GM18498 (cell line): ENCODE measurements around the gene PIGV.
"Not testable (repeated sequence)": the region's sequence is repeated elsewhere in the genome, so short reads cannot be mapped to it uniquely, and the experiment has no call there.

Source experiments
- ATAC-seq: cut with Tn5 transposase; IDR thresholded peaks from one replicate; pipeline ENCODE4 v1.9.1; 2021; ENCODE audit warnings: mild to moderate bottlenecking, moderate library complexity; ENCODE audit not compliant: unreplicated experiment

Gene PIGV

GRCh38 chr1:26791148-26791547 is 3.4 kb downstream of the PIGV start:
- ATAC-seq: no peak

GRCh38 chr1:26791626-26792025 is 3.9 kb downstream of the PIGV start:
- no peak for ATAC-seq

- ATAC-seq: no peak
These were observed 5.2 kb downstream of the PIGV start for GRCh38 chr1:26792924-26793323.

GRCh38 chr1:26794391-26794790 is 6.6 kb downstream of the PIGV start:
- no peak for ATAC-seq

GRCh38 chr1:26797627-26798026 is 9.9 kb downstream of the PIGV start:
- ATAC-seq: no peak

GRCh38 chr1:26799479-26800142 is 11.9 kb downstream of the PIGV start:
- no peak for ATAC-seq

- ATAC-seq: not testable (repeated sequence)
These were observed 16.2 kb downstream of the PIGV start for GRCh38 chr1:26803932-26804331.

GRCh38 chr1:26810105-26810504 is 22.4 kb downstream of the PIGV start:
- not testable (repeated sequence) for ATAC-seq

- ATAC-seq: no peak
These were observed 23.3 kb downstream of the PIGV start for GRCh38 chr1:26811057-26811456.

- no peak for ATAC-seq
These were observed 24.0 kb downstream of the PIGV start for GRCh38 chr1:26811708-26812107.

GRCh38 chr1:26814377-26814776 is 26.6 kb downstream of the PIGV start:
- ATAC-seq: no peak

- ATAC-seq: no peak
These were observed 27.1 kb downstream of the PIGV start for GRCh38 chr1:26814893-26815292.

- ATAC-seq: peak; percentile 94
These were observed 33.1 kb downstream of the PIGV start for GRCh38 chr1:26820784-26821269.

GRCh38 chr1:26822737-26823395 is 35.1 kb downstream of the PIGV start:
- no peak for ATAC-seq

GRCh38 chr1:26824731-26825130 is 37.0 kb downstream of the PIGV start:
- no peak for ATAC-seq

GRCh38 chr1:26826261-26827105 is 38.7 kb downstream of the PIGV start, which contains the start of gene ZDHHC18:
Gene ZDHHC18, plus strand, starts transcription at chr1:26826688. Its CDS starts 117 bp downstream, at chr1:26826805.
- peak; percentile 84 for ATAC-seq

- no peak for ATAC-seq
These were observed 39.4 kb downstream of the PIGV start for GRCh38 chr1:26827106-26827604.

GRCh38 chr1:26827663-26828062 is 39.9 kb downstream of the PIGV start:
- ATAC-seq: no peak

- no peak for ATAC-seq
These were observed 40.8 kb downstream of the PIGV start for GRCh38 chr1:26828411-26828991.

GRCh38 chr1:26829184-26829911 is 41.6 kb downstream of the PIGV start:
- ATAC-seq: no peak
